HepG2 (cell line): ENCODE results near the gene ANKRD40. TPM values are rescaled to one million over a fixed set of nuclear protein-coding genes. Genes with fewer than 3 reads are reported as not detected.
A peak's percentile ranks its signal among the peaks of the same experiment; 100 is the strongest.

Experiments used
- GABPA ChIP-seq, 2 experiments: IDR thresholded peaks; 2 replicates each; pipeline ENCODE4 v1.6.1; 2011 to 2016; ENCODE audit warnings: low read depth in 2 of 2, low read length in 1 of 2, missing biosample characterization in 1 of 2, missing genetic modification characterization in 1 of 2
- HMG20A ChIP-seq: IDR thresholded peaks from 2 replicates; pipeline ENCODE4 v1.6.1; 2016; ENCODE audit warnings: borderline replicate concordance
- MAFK ChIP-seq, 2 experiments: IDR thresholded peaks in 1 of 2; conservative IDR thresholded peaks in 1 of 2; 2 replicates each; pipeline ENCODE4 v1.6.1; 2011; ENCODE audit warnings: improper control_type of control experiment in 2 of 2, low read length in 2 of 2
- NR1H2 ChIP-seq: sonication (generic); formaldehyde crosslinking; IDR thresholded peaks from 2 replicates; pipeline ENCODE4 v1.8.1; 2022; ENCODE audit warnings: low read depth, missing genetic modification reagents, borderline replicate concordance
- PAF1 ChIP-seq: IDR thresholded peaks from 2 replicates; pipeline ENCODE4 v1.6.1; 2016; ENCODE audit warnings: missing genetic modification reagents, missing compliant biosample characterization
- TOE1 ChIP-seq: sonication (generic); formaldehyde crosslinking; IDR thresholded peaks from 2 replicates; pipeline ENCODE4 v1.4.0; 2020; ENCODE audit warnings: mild to moderate bottlenecking, missing genetic modification reagents
- ZNF607 ChIP-seq: sonication (generic); formaldehyde crosslinking; IDR thresholded peaks from 2 replicates; pipeline ENCODE4 v1.5.1; 2020; ENCODE audit warnings: missing genetic modification reagents, mild to moderate bottlenecking, borderline replicate concordance
- ZNF746 ChIP-seq: sonication (generic); formaldehyde crosslinking; IDR thresholded peaks from 2 replicates; pipeline ENCODE4 v1.8.0; 2022; ENCODE audit warnings: mild to moderate bottlenecking, missing genetic modification reagents
- ZSCAN20 ChIP-seq: sonication (generic); formaldehyde crosslinking; IDR thresholded peaks from 2 replicates; pipeline ENCODE4 v1.4.0; 2020; ENCODE audit warnings: missing genetic modification reagents, mild to moderate bottlenecking, borderline replicate concordance
- ZSCAN21 ChIP-seq: sonication (generic); formaldehyde crosslinking; IDR thresholded peaks from 2 replicates; pipeline ENCODE4 v1.8.0; 2022; ENCODE audit warnings: mild to moderate bottlenecking, missing genetic modification reagents, moderate library complexity, borderline replicate concordance
- polyA plus RNA-seq, 8 experiments: library from polyadenylated mRNA; depleted of rRNA in 3 of 8; stranded (reverse) in 7 of 8; unstranded in 1 of 8; fragments of >200 nt; fragmentation: Illumina TruSeq in 4 of 8; extraction: Trizol in 4 of 8; gene quantifications; 2 replicates each; pipeline versions ENCODE4 v1.2.1 to v1.2.3, GENCODE V29; 2011 to 2016; ENCODE audit warnings: low read depth in 4 of 8, missing spikeins in 1 of 8, mixed read lengths in 1 of 8; ENCODE audit not compliant: insufficient read depth in 1 of 8
- total RNA-seq, 5 experiments: library from RNA; depleted of rRNA; stranded (reverse); fragments of >200 nt; fragmentation: Illumina TruSeq; extraction: Trizol; gene quantifications; 2 replicates each; pipeline ENCODE4 v1.2.3, GENCODE V29; 2016; ENCODE audit warnings: low read depth in 1 of 5
- TF ChIP-seq, protein P1 (sequence below), 2 experiments: sonication (generic) in 1 of 2; formaldehyde crosslinking in 1 of 2; IDR thresholded peaks; 2 replicates each; pipeline versions ENCODE4 v1.4.0 to v1.6.1; 2018 to 2020; ENCODE audit warnings: missing genetic modification reagents in 2 of 2, borderline replicate concordance in 1 of 2, low read depth in 1 of 2, mild to moderate bottlenecking in 1 of 2, missing biosample characterization in 1 of 2
- TF ChIP-seq, protein P2 (sequence below): sonication (generic); formaldehyde crosslinking; IDR thresholded peaks from 2 replicates; pipeline ENCODE4 v1.4.0; 2020; ENCODE audit warnings: missing genetic modification reagents

Gene ANKRD40
- total and polyA plus RNA-seq, 2 of the 13 experiments (the other 11 are each of a cell fraction or from before 2014, with no cell fraction given) = 35.0 to 46.4 TPM

DNA sequence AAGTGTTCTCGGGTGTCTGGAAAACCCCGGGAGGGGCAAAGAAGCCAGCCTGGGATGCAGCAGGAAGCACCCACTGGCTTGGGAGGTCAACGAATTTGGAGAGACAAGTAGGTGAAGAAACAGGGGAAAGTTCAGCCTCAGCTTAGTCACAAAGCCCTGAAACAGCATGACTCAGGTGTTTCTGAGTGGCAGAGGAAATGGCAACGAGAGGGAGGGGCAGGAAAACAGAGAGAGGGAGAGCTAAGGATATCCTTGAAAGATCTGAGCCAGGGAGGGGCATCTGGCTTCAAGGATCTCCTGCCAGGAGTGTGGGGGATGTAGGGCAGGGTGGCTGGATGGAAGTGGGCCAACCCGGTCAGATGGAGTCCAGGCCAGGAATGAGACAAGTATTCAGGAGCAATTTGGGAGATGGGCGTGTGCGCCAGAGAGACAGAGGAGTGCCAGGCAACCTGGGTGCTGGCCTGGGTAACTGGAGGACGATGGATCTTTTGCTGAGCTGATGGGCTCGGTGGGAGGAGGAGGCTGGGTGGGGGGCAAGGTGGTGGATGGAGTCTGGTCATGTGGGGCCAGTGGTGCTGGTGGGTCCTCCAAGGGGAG is 45.8 kb downstream of the ANKRD40 start (continued):
- TF ChIP-seq ZSCAN21 (CRISPR knock-in tag) (no peak), PAF1 (peak; percentile 60; the same call in 1 of the 2 replicates), TOE1 (CRISPR knock-in tag) (no peak), GABPA (IDR thresholded peaks at IDR 0.05; ENCODE audit: low read depth, low read length) (no peak), GABPA (CRISPR knock-in tag; IDR thresholded peaks at IDR 0.05; ENCODE audit: low read depth) (peak; percentile 36), ZNF607 (no peak), ZNF746 (CRISPR knock-in tag) (no peak), NR1H2 (CRISPR knock-in tag) (no peak), MAFK (conservative IDR thresholded peaks at IDR 0.05 in 1 of 2, IDR thresholded peaks at IDR 0.05 in 1 of 2; ENCODE audit: low read length in 2 of 2) (peak; percentile 95 to 99), HMG20A (peak; percentile 55; the same call in 1 of the 2 replicates), ZSCAN20 (CRISPR knock-in tag) (no peak)
- TF ChIP-seq, protein P1, sequence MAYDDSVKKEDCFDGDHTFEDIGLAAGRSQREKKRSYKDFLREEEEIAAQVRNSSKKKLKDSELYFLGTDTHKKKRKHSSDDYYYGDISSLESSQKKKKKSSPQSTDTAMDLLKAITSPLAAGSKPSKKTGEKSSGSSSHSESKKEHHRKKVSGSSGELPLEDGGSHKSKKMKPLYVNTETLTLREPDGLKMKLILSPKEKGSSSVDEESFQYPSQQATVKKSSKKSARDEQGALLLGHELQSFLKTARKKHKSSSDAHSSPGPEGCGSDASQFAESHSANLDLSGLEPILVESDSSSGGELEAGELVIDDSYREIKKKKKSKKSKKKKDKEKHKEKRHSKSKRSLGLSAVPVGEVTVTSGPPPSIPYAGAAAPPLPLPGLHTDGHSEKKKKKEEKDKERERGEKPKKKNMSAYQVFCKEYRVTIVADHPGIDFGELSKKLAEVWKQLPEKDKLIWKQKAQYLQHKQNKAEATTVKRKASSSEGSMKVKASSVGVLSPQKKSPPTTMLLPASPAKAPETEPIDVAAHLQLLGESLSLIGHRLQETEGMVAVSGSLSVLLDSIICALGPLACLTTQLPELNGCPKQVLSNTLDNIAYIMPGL (CRISPR knock-in tag; IDR thresholded peaks at IDR 0.05; ENCODE audit: borderline replicate concordance in 1 of 2, low read depth in 1 of 2) = no peak
- TF ChIP-seq, protein P2, sequence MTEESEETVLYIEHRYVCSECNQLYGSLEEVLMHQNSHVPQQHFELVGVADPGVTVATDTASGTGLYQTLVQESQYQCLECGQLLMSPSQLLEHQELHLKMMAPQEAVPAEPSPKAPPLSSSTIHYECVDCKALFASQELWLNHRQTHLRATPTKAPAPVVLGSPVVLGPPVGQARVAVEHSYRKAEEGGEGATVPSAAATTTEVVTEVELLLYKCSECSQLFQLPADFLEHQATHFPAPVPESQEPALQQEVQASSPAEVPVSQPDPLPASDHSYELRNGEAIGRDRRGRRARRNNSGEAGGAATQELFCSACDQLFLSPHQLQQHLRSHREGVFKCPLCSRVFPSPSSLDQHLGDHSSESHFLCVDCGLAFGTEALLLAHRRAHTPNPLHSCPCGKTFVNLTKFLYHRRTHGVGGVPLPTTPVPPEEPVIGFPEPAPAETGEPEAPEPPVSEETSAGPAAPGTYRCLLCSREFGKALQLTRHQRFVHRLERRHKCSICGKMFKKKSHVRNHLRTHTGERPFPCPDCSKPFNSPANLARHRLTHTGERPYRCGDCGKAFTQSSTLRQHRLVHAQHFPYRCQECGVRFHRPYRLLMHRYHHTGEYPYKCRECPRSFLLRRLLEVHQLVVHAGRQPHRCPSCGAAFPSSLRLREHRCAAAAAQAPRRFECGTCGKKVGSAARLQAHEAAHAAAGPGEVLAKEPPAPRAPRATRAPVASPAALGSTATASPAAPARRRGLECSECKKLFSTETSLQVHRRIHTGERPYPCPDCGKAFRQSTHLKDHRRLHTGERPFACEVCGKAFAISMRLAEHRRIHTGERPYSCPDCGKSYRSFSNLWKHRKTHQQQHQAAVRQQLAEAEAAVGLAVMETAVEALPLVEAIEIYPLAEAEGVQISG = peak; percentile 58; the same call in 1 of the 2 replicates
- TF ChIP-seq, all 625 proteins: peak for 154
